NAMALWA (cell line): ENCODE data around the gene TMEM19.
A peak's percentile ranks its signal among the peaks of the same experiment; 100 is the strongest.

Experiments
- DNase-seq: peaks from one replicate; pipeline ENCODE4 v3.0.0-alpha.2; 2015; ENCODE audit warnings: low spot score

TMEM19 gene

DNA sequence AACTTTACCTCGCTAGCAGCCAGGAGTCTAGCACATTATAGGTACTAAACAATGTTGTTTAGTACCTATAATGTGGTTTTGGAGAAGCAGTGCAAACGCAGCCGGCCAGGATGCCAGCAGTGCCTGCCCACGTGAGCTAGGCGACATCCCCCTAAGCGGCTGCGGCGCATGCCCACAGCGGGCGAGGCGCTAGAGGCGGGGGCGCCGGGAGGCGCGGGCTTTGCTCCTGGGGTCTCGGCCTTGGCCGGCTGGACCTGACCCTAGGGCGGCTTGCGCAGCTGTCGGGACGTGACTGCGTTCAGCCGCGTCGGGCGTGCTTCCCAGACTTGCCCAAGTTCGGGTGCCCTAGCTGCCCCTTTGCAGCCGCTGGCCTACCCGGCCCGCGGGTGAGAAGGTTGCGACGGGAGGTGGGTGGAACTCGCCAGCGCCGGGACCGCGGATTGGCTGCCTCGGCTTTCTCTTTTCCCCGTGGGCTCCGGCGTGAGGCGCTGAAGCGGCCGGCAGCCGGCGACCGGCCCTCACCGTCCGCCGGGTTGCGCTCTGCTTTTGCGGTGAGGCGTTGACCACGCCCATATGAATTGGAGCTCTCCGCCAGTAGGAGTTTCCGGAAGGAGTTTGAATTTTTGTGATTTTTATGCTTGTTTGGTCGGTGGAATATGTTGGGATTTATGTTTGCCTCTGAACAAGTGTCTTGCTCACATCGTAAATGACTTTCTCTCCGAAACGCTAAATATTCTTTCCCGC is at the start of gene TMEM19:
Gene TMEM19, plus strand, starts transcription at position 169 of the 744 bp plus-strand sequence. CDS start 599 bp downstream, outside the sequence.
- DNase-seq, result peak; percentile 93

DNA sequence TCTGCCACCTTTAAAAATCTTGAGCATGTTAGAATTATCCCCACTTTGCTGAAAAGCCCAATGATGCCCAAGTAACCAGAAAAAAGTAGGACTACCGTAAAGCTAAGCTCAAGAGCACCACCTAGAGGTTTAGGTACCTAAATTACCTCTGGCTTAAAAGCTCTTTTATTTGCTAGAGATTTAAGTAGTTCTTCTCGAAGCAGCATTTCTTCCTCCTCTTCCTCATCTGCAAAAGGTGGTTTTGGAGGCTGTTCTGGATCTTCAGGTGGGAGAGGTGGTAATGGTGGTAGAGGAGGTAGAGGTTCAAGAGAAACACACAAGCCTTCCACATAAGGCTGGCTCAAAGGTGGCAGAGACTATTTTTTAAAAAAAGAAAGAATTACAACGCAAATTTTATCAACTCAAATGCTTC is 49.2 kb upstream of the TMEM19 start:
- DNase-seq, result peak; percentile 77

GRCh38 chr12:71638499-71638898 is 47.4 kb upstream of the TMEM19 start:
- no peak for DNase-seq

DNA sequence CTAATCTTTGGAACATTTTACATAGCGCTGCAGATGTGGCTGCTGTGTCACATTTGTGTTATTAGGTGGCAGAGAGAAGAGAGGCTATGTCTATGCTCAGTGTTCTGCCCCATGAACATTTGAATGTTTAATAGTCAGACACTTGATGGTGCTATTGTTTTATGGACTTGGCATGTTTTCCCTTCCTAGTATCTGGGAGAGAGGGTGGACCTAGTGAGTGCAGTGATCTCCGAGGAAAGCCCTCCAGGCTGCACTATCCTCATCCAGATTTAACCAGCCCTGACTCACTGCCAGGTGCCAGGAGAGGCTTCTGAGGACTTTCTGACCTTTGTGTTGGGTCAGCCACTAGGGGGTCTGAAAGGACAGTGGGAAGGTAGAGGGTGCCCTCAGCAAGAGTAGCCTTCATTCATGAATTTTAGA is 46.5 kb upstream of the TMEM19 start:
- peak; percentile 50 for DNase-seq

DNA sequence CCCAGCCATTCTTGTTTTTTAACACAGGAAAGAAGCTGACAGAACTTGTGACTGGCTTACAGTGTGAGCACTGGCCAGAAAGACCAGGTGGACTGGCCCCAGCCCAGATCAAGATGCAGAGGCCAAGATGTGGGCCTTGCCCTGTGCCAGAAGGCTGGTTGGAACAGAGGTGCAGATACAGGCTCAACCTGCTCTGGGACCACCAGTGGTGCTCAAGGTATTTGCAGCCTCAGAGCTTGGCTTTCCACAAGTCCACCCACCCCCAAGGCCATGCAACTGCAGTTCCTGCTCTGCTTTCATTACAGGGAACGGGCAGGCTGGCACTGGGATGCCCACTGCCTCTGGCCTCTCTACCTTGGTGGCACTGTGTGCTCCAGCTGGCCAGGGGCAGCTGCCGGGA is 45.6 kb upstream of the TMEM19 start:
- no peak for DNase-seq

DNA sequence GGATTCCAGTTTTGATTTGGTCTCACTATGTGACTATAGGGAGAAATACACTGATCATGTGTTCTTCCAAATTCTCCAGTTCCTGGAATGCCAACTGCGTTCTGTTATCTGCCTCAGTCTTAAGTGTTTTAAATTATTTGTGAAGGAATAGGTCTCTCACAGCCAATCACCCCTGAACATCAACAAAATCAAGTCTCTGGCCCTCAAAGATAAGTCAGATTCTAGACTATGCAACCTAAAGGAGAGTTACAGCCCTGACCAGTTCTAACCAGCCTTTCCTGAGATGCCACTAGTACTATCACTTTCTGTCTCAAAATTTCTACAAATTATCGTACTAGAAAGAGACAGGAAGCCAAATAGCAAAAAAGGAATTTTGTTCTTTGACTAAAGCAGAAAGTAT is 44.5 kb upstream of the TMEM19 start:
- DNase-seq, result no peak

- no peak for DNase-seq
Observed at GRCh38 chr12:71642264-71642663, 43.6 kb upstream of the TMEM19 start.

- no peak for DNase-seq
Observed at GRCh38 chr12:71645268-71645667, 40.6 kb upstream of the TMEM19 start.

- DNase-seq, result no peak
Observed at GRCh38 chr12:71646512-71646911, 39.4 kb upstream of the TMEM19 start.

DNA sequence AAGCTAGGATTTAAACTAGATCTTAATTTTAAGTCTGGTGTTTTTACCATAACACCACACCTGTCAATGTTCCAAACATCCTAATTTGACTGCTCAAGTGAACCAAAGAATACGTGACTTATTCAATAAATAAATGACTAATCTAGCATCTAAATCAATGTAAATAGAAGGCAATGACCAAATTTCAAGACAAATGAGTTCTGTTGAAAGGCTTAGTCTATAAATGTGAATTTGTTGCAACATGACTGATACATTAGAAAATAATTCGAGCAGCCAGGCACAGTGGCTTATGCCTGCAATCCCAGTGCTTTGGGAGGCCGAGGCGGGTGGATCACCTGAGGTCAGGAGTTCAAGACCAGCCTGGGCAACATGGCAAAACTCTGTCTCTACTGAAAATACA is 37.3 kb upstream of the TMEM19 start:
- DNase-seq, result no peak

GRCh38 chr12:71649401-71649800 is 36.5 kb upstream of the TMEM19 start:
- no peak for DNase-seq

DNA sequence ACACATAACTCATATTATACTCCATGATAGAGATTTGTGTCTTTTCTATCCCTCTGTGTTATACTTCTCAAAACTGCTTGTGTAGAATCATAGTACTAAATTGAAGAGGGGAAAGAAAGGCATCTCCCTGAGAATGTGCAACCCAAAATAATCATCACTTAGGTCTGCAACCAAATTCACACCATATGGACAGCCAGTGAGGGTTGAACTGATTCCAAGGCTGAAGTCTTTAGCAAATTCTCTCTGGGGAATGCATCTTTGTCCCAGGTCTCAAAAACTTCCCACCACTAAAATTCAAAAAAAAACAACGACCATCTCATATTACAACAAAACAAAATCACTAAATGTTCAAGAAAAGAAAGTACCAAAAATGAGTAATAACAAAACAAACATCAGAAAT is 33.2 kb upstream of the TMEM19 start:
- no peak for DNase-seq

- DNase-seq, result no peak
Observed at GRCh38 chr12:71653137-71653536, 32.7 kb upstream of the TMEM19 start.

GRCh38 chr12:71654200-71654599 is 31.7 kb upstream of the TMEM19 start:
- DNase-seq, result no peak

DNA sequence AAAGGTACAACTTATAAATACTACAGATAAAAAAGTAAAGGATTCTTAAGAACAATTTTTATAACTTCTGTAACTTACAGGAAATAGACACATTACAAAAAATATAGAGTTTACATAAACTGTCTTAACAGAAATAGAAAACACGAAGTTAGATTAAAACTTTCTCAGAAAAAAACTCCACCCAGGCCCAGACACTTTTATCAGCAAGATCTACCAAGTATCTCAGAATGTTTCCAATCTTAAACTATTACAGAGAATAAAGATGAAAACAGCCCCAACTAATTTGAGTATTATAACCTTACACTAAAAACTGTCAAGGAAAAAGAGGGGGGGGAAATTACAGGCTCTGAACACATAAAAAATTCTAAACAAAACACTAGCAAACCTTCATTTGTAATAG is 30.4 kb upstream of the TMEM19 start:
- DNase-seq, result no peak

DNA sequence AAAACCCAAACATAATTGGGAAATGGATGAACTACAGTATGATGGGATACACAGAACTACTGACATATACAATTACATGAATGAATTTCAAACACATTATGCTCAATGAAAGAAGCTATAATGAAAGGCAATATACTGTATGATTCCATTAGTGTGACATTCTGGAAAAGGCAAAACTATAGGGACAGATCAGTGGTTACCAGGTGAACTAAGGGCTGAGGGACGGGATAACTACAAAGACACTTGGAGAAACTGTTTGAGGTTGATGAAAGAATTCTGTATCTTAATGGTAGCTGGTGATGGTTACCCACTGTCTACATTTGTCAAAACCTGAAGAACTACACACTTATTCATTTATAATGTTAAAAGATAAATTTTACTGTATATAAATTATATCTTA is 30.0 kb upstream of the TMEM19 start:
- no peak for DNase-seq

DNA sequence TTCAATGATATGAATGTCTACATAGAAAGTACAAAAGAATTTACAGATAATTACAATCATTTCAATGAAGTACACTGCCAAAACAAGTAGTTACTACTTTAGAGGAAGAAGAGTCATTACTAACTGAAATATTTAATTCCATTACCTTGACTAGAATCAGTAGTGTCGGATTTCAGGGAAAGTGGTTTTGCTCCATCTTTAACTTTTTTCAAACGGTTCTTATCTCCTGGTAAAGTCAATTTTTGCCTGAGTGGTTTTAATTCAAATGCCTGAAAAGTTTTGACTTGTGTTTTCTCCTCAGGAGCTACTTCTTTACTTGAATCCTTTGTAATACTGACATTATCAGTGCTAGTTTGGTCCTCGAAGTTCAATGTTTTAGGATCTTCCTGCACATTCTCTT is 29.1 kb upstream of the TMEM19 start:
- no peak for DNase-seq

- DNase-seq, result no peak
Observed at GRCh38 chr12:71661977-71662530, 23.8 kb upstream of the TMEM19 start.

DNA sequence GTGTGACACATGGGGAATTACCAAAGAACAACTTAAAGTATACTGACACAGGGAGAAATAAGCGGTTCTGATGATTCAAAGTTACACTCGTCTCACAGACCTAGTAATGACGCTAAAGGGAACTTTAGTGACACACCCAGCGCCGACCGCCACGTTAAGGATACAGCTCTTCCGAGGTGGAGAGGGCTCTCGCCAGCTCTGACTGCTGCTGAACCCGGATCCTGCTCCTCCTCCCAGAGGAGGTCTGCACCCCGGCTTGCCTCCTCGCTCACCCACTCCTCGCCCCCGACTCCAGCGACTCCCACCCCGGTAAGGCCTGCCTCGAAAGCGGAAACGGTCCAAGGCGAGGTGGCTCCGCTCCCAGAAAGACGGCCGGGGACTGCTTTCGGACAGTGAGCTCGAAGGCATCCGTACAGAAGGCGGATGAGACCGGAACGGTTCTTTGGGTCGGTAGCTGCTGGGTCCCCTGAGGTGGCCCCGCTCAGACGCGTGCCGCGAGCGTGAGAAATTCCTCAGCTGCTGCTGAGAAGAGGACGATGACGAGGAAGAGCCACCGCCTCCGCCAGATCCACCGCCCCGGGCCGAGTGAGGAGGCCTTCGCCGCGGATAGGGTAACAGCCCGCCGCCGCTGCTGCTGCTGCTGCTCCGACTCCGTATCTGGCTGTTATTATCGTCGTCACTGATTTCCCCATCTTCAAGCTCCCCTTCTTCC is 22.9 kb upstream of the TMEM19 start:
- DNase-seq, result peak; percentile 77

- DNase-seq, result peak; percentile 100
Observed at GRCh38 chr12:71663561-71664410, 22.1 kb upstream of the TMEM19 start, which contains the start of the genes THAP2 and ZFC3H1. TSS of gene THAP2 (plus strand) at chr12:71664301. CDS start at chr12:71664510, 209 bp downstream. TSS of gene ZFC3H1 (minus strand) at chr12:71663848. CDS start at chr12:71663610, 238 bp downstream.

DNA sequence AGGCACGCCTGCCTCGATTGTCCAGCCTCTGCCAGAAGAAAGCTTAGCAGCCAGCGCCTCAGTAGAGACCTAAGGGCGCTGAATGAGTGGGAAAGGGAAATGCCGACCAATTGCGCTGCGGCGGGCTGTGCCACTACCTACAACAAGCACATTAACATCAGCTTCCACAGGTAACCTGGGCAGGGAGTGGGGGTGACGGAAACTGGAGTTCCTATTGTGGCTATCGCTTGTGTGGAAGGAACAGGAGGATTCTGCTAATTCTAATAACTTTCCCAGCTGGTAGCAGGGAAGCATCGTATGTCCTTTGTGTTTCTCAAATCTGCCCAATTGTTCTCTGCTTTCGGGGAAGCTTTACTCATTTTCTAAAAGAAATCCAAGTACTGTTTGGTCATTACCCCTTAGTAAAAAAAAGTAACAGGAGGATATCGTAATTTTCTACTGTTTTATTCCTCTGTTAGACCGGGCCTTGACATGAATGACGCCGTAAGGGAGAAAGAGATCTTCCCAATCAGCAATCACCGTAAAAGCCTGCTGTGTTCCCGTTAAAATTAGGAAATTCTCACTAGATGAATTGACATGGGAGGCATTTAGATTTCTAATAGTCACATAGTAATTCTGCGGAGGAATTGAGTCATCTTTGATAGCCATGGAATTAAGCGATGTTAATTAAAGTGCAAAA is 21.3 kb upstream of the TMEM19 start:
- DNase-seq, result no peak

GRCh38 chr12:71665090-71665463 is 20.8 kb upstream of the TMEM19 start:
- DNase-seq, result peak; percentile 23
